Gastrocnemius medialis (tissue), 4 donors: ENCODE results near the gene FN3KRP. TPM values are rescaled to one million over a fixed set of nuclear protein-coding genes. Genes with fewer than 3 reads are reported as not detected.
"Not testable (repeated sequence)": the region's sequence is repeated elsewhere in the genome, so short reads cannot be mapped to it uniquely, and the experiment has no call there.

ENCODE experiments used
- ATAC-seq, 2 donors: fragments of 150-250 bp; one replicate each; pipeline ENCODE4 v1.9.1; 2016
- DNase-seq, 2 donors: peaks; one replicate each; pipeline ENCODE4 v3.0.0-alpha.2; 2019
- H3K27ac ChIP-seq, 4 donors: fragments of 200-600 bp; sonication (generic); 1 replicate in 1 of 4; 2 replicates in 3 of 4; pipeline ENCODE4 v1.5.1; 2016 to 2018; ENCODE audit warnings: mild to moderate bottlenecking in 2 of 4, moderate library complexity in 1 of 4
- H3K27me3 ChIP-seq, 3 donors: fragments of 200-600 bp; sonication (generic) in 2 of 3; 1 replicate in 1 of 3; 2 replicates in 2 of 3; pipeline versions ENCODE4 v1.5.1 to v1.6.0; 2016 to 2019; ENCODE audit warnings: mild to moderate bottlenecking in 1 of 3, moderate library complexity in 1 of 3
- H3K36me3 ChIP-seq, 2 donors: fragments of 200-600 bp; sonication (generic) in 1 of 2; one replicate each; pipeline ENCODE4 v1.5.1; 2017 to 2018
- H3K4me1 ChIP-seq, 2 donors: fragments of 200-600 bp; sonication (generic) in 1 of 2; one replicate each; pipeline ENCODE4 v1.5.1; 2016 to 2017; ENCODE audit warnings: mild to moderate bottlenecking in 2 of 2
- H3K4me3 ChIP-seq, 4 donors: fragments of 200-600 bp; sonication (generic) in 3 of 4; 1 replicate in 1 of 4; 2 replicates in 3 of 4; pipeline ENCODE4 v1.5.1; 2016 to 2019; ENCODE audit warnings: mild to moderate bottlenecking in 2 of 4
- H3K9me3 ChIP-seq, 3 donors: fragments of 200-600 bp; sonication (generic) in 2 of 3; 1 replicate in 1 of 3; 2 replicates in 2 of 3; pipeline ENCODE4 v1.5.1; 2016 to 2019
- POLR2A ChIP-seq, 2 donors: fragments of 450-650 bp; IDR thresholded peaks; one replicate each; pipeline ENCODE4 v1.6.1; 2017; ENCODE audit warnings: antibody characterized with exemption in 2 of 2, mild to moderate bottlenecking in 2 of 2, moderate library complexity in 2 of 2
- in situ Hi-C, 4 donors: fragments of 200-750 bp; cut with MboI; loops; one replicate each; pipeline versions ENCODE4 v1.15.0 to v1.8.0; 2017; ENCODE audit warnings: low sequenced_read_pairs in 4 of 4
- intact Hi-C: fragments of 100-400 bp; cut with DNase I; formaldehyde crosslinking; loops from one replicate; pipeline ENCODE4 v1.15.1; 2023; ENCODE audit warnings: low total_unique reads
- total RNA-seq, 4 donors: library from RNA; depleted of rRNA; stranded (reverse); fragments of >200 nt; gene quantifications; one replicate each; pipeline versions ENCODE4 v1.1.0 to v1.2.3, GENCODE V29; 2016
- TF ChIP-seq, protein P1 (sequence below), 5 experiments: fragments of 450-650 bp in 3 of 5; fragments of 200-600 bp in 2 of 5; sonication (generic) in 2 of 5; IDR thresholded peaks in 4 of 5; conservative IDR thresholded peaks in 1 of 5; 1 replicate in 4 of 5; 2 replicates in 1 of 5; pipeline ENCODE4 v1.5.1; 2016 to 2019; ENCODE audit warnings: antibody characterized with exemption in 5 of 5, mild to moderate bottlenecking in 3 of 5, moderate library complexity in 3 of 5

Gene FN3KRP
- total RNA-seq, 4 donors from 2014 or later, result 2.3 to 7.9 (median 3.9) TPM

DNA sequence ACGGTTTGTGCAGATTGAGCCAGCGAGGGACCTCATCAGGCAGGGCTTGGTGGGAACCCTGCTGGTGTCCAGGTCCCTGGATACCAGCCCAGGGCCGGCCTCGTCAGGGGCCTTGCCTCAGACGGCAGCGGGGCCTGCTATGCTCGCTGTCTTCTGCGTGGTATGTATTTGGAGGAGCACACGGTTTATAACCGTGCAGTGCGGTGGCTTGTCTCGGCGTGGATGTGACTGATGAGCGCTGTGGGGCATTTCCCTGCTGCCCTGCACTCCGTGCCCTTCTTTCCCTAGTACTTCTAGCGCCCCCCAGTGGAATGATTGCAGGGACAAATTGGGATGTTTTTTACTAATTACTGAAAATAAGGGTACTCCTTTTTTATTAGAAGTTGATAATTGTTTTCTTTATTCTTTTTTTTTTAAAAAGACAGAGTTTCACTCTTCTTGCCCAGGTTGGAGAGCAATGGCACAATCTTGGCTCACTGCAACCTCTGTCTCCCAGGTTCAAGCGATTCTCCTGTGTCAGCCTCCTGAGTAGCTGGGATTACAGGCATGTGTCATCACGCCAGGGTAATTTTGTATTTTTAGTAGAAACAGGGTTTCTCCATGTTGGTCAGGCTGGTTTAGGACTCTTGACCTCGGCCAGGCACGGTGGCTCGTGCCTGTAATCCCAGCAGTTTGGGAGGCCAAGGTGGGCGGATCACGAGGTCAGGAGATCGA is 50.7 kb downstream of the FN3KRP start:
- no peaks in the 10 kb centered on the region for H3K9me3 ChIP-seq
- no peaks in the 10 kb centered on the region for H3K27me3 ChIP-seq
- H3K4me3 ChIP-seq, result no peak overlapping the region
- H3K4me1 ChIP-seq, result no peaks in the 10 kb centered on the region
- no peak for ATAC-seq
- in situ Hi-C loops (loop anchor here in 2 of 4 donors (25.0 kb wide), 2 partner anchors 105 to 405 kb away; partner anchors contain the start of genes TEX19 (in 1 of the 2) and UTS2R (in 1 of the 2)), intact Hi-C loops (loop anchor here (2.0 kb wide), 1 partner anchor 102 kb away; no protein-coding TSS in a partner anchor)
- H3K36me3 ChIP-seq, result peaks cover 0 to 45% of the 10 kb centered on the region in 2 donors
- H3K27ac ChIP-seq, result no peak overlapping the region
- DNase-seq, result no peak
- TF ChIP-seq, protein P1, sequence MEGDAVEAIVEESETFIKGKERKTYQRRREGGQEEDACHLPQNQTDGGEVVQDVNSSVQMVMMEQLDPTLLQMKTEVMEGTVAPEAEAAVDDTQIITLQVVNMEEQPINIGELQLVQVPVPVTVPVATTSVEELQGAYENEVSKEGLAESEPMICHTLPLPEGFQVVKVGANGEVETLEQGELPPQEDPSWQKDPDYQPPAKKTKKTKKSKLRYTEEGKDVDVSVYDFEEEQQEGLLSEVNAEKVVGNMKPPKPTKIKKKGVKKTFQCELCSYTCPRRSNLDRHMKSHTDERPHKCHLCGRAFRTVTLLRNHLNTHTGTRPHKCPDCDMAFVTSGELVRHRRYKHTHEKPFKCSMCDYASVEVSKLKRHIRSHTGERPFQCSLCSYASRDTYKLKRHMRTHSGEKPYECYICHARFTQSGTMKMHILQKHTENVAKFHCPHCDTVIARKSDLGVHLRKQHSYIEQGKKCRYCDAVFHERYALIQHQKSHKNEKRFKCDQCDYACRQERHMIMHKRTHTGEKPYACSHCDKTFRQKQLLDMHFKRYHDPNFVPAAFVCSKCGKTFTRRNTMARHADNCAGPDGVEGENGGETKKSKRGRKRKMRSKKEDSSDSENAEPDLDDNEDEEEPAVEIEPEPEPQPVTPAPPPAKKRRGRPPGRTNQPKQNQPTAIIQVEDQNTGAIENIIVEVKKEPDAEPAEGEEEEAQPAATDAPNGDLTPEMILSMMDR (IDR thresholded peaks at IDR 0.05 in 4 of 5, conservative IDR thresholded peaks at IDR 0.05 in 1 of 5), result peak in 4 of 5 experiments; percentile 14 to 44 (median 28)
- TF ChIP-seq POLR2A (IDR thresholded peaks at IDR 0.05), result no peak

DNA sequence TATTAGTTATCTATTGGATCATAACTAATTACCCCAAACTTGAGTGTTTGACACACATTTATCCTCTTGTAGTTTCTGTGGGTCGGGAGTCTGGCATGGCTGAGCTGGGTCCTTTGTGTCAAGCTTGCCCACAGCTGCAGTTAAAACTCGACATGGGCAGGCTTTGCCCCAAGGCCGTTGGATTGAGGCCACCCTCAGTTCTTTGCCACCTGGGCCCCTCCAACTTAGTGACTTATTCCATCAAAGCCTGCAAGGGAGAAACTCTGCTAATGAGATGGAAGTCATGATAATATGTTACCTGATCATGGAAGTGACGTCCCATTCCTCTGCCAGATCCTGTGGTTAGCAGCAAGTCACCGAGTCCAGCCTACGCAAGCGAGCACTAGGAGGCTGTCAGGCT is 52.5 kb downstream of the FN3KRP start:
- no peak overlapping the region for H3K27ac ChIP-seq
- no peak for DNase-seq
- peaks cover 0 to 40% of the 10 kb centered on the region in 2 donors for H3K36me3 ChIP-seq
- in situ Hi-C loops (loop anchor here in 2 of 4 donors (25.0 kb wide), 2 partner anchors 107 to 407 kb away; partner anchors contain the start of genes TEX19 (in 1 of the 2) and UTS2R (in 1 of the 2)), intact Hi-C loops (no loop called here)
- H3K9me3 ChIP-seq, result no peaks in the 10 kb centered on the region
- no peak overlapping the region for H3K4me3 ChIP-seq
- H3K27me3 ChIP-seq, result no peaks in the 10 kb centered on the region
- no peak for TF ChIP-seq POLR2A (IDR thresholded peaks at IDR 0.05)
- TF ChIP-seq, protein P1 (IDR thresholded peaks at IDR 0.05 in 4 of 5, conservative IDR thresholded peaks at IDR 0.05 in 1 of 5), result no peak
- H3K4me1 ChIP-seq, result no peaks in the 10 kb centered on the region
- no peak for ATAC-seq

DNA sequence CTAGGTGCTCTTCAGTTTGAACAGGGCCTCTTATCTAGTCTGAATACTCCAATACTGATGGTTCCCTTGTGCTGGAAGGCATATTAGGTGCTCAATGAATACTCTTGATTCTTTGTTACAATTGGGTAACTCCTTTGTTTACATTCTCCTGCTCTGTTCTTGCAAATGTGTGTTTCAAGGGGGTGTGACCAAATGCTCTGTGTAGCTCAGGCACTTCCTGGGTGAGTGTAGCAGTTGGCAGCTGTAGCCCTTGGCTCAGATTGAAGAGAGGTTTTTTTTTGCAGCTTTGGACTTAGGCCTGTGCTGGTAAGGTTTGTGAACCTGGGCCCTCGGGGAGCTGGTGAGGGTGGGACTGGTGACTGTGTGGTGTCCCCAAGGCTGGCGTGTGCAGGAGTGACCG is 55.5 kb downstream of the FN3KRP start:
- Histone ChIP-seq H3K27me3 (no peaks in the 10 kb centered on the region), H3K27ac (no peak overlapping the region), H3K9me3 (no peaks in the 10 kb centered on the region), H3K4me3 (no peak overlapping the region), H3K36me3 (peaks cover 0 to 22% of the 10 kb centered on the region in 2 donors), H3K4me1 (no peaks in the 10 kb centered on the region)
- ATAC-seq (no peak), DNase-seq (no peak)
- in situ Hi-C loops (loop anchor here in 2 of 4 donors (25.0 kb wide), 2 partner anchors 110 to 410 kb away; partner anchors contain the start of genes TEX19 (in 1 of the 2) and UTS2R (in 1 of the 2)), intact Hi-C loops (no loop called here)
- TF ChIP-seq, protein P1 (IDR thresholded peaks at IDR 0.05 in 4 of 5, conservative IDR thresholded peaks at IDR 0.05 in 1 of 5), result no peak
- no peak for TF ChIP-seq POLR2A (IDR thresholded peaks at IDR 0.05)

DNA sequence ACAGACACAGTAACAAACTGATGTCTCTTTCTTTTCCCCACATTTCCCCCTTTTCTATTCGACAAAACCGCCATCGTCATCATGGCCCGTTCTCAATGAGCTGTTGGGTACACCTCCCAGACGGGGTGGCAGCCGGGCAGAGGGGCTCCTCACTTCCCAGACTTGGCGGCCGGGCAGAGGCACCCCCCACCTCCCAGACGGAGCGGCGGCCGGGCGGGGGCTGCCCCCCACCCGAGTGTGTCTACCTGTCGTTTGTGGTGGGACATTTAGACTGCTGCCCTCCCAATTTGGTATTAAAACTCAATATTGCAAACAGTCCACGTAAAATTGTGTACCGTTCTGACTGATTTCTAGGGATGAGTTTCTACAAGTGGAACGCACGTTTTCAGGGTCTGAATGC is 58.0 kb downstream of the FN3KRP start:
- intact Hi-C loops, H3K4me1 ChIP-seq, H3K27me3 ChIP-seq, H3K9me3 ChIP-seq, DNase-seq, H3K27ac ChIP-seq, ATAC-seq, H3K36me3 ChIP-seq: not testable (repeated sequence)
- H3K4me3 ChIP-seq, result peak overlapping the region in 2 of 4 donors; percentile 21 to 30
- in situ Hi-C loops, result loop anchor here in 2 of 4 donors (25.0 kb wide), 2 partner anchors 112 to 412 kb away; partner anchors contain the start of genes TEX19 (in 1 of the 2) and UTS2R (in 1 of the 2)
